OCI-LY7 (cell line): ENCODE data around the gene SYCP3.

Experiments
- CTCF ChIP-seq: fragments of 200-600 bp; sonication (generic); conservative IDR thresholded peaks from 2 replicates; pipeline ENCODE4 v1.5.1; 2014; ENCODE audit warnings: mild to moderate bottlenecking, antibody characterized with exemption, low read length, moderate library complexity, mixed read lengths
- EZH2phosphoT487 ChIP-seq: fragments of 200-600 bp; sonication (generic); IDR thresholded peaks from 2 replicates; pipeline ENCODE4 v1.6.1; 2018; ENCODE audit warnings: low read depth, borderline replicate concordance, mild to moderate bottlenecking, mixed run types, antibody characterized with exemption, low read length, moderate library complexity, mixed read lengths

GRCh38 chr12:101729842-101730241, 9.4 kb downstream of the SYCP3 start:
- no peak for TF ChIP-seq CTCF
- TF ChIP-seq EZH2phosphoT487: no peak
